Measurements from ENCODE around the gene LMX1A.

LMX1A gene

DNA sequence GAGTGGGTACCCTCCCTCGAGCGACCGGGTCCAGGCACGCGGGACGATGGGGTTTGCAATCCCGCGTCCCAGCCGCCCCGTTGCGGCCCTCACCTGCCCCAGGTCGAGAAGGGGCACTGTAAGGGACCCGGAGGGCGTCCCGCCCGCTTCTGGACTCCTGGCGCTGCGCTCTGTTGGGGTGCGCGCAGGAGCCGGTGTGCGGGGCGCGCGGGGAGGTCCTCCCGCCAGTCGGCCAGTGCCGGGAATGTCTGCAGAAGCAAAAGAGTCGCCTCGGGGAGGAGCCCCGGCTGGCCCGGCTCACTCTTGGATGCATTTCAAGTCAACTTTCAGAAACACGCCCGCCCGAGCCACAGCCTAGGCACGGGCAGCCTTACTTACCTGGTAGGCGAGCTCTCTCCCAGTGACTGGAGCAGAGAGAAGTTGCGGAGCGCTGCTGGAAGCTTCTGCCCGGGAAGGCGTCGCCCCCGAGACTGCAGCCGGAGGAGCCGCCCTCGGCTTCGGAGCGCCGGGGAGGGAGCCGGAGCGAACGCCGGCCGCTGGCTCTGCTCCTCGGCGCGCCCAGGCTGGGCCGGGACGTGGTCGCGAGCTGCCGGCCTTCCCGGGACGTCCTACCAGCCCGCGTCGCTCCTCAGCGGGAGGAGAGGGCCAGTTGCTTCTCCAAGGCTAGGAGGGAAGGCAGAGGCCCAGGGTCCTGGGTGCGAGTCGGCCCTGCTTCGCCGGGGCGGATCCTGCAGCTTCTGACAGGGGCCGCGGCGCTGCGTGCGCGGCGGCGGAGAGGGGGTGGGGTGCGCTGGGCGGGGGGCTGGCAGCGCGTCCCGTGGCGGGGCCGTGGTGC, at the start of gene LMX1A:
Gene LMX1A (minus strand): TSS at position 739 of the 835 bp plus-strand sequence. CDS start 1,156 bp downstream, outside the sequence.
- peak; percentile 30 to 34 for DNase-seq

DNA sequence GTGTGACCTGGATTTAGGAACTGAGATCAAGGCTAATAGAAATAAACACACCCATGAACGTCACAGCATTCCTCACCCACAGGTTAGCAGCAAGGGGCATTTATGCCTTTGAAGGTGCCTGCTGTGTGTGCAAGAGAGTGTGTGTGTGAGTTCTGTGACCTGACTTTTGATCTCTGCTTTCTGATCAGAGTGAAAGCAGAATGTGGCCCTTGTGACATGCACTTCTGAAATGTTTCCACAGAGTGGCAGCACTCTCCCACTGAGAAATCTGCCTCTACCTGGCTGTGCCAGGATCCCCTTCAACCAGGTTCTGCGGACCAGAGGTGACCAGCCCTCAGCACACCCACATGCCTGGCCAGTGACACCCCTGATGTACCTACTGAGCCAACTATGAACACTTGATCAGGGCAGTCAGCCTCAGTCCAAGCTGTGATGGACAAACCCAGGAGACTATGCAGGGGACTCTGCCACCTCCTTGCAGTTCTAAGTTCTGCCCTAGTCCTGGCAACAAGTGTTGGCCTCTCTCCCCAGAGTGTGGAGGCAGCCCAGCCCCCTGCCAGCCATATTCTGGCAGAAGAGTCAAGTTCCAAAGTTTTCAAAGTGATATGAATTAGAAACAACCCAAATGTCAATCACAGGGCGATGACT, 47.4 kb upstream of the LMX1A start:
- peak; percentile 34 to 51 for DNase-seq

GRCh38 chr1:165402517-165403111, 46.1 kb upstream of the LMX1A start:
- no peak for DNase-seq

- DNase-seq = peak in 1 of 2 experiments; percentile 23
Observed at GRCh38 chr1:165397944-165398343, 41.4 kb upstream of the LMX1A start.

DNA sequence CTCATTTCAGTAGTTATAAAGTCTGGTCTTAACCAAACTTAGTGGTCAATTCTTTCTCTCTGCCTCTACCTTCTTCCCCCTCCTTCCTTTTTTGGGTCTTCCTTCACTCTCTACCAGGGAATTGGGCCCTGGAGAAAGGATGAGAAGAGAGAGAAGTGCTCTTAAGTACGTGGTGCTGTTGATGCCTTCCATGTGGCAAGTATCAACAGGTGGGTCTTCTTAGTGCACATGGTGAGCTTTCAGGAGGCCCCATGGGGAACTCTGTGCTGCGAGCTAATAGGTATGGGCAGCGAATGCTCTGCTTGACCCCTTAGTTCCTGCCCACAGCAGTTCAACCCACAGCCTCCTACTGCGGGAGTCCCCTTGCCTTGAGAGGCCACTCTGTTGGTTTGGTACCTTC, 39.4 kb upstream of the LMX1A start:
- DNase-seq = no peak

DNA sequence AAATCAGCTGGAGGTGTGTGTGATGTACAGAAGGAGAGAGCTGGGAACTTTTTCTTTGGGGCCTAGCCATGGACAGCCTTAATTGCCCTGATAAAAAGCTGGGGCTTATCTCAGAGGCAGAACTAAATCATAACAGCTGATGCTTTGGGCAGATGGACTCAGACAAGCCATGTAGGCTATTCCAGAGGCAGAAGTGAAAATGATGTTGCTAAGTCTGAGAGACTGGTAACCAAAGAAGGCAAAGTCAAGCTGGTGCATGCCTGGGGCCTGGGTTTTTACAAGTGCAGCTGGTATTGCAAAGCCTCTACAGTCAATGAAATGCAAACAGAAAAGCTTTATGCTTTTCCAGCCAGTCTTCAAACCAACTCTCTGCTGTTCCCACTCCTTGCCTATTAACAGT, 39.0 kb upstream of the LMX1A start:
- DNase-seq = no peak

DNA sequence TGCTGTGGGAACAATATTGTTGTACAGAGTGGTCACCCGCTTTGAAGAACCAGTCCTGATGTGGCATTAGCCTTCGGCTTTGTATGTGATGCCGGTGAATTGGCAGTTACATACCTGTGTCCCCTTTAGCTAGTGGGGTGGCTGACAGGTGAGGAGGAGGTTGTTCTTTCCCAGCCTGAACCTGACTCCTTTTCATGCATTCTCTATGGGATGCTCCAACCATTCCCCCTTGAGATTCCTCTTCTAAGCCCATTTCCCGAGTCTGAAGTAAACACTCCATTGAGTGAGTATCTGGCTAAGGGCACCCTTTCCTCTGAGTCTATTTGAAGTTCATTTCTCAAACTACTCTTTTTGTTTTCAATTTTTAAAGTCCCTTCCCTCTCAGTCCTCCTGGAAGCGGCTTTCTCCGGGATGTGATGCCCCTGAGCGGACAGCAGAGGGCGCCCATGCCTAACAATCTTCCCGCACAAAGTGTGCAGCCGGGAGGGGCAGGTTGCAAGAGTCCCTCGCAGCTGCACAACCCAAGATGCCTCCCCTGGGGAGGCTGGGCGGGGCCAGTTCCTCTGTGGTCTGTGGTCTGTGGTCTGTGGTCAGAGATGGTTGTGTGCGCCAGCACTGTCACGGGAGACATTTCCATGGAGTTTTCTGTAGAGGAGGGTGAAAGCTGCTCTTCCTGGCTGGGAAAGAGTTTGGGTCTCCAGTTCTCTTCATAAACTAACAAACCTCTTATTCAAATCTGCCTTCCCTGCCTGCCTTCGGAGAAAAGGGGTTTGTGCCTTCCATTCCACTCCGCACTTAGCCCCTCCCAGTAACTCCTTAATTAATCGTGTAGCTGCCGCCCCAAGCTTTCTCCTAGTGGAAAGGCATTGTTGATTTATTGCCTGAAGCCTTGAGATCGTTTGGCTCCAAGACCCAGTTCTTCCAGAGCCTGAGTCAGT, 36.4 kb upstream of the LMX1A start:
- peak; percentile 91 to 93 for DNase-seq

- DNase-seq = no peak
Observed at GRCh38 chr1:165389609-165390008, 33.1 kb upstream of the LMX1A start.

DNA sequence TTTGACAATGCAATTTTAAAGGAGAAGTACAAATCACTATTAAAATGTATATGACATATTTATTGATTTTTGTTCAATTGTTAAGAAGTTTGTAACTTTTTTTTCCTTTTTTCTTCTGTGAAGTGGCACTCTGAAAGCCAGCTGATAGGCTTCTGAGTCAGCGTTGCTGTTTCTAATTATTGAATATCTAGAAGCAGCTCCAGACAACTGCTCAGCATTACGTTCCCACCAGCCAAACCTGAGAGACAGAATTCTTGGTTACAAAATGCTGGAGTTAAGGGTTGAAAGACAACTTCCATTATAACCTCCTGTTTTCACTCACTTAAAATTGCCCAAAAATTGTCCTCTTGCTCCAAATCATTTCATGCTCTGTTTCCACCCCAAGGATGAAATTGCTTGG, 31.4 kb upstream of the LMX1A start:
- no peak for DNase-seq

GRCh38 chr1:165387505-165387904, 31.0 kb upstream of the LMX1A start:
- no peak for DNase-seq

DNA sequence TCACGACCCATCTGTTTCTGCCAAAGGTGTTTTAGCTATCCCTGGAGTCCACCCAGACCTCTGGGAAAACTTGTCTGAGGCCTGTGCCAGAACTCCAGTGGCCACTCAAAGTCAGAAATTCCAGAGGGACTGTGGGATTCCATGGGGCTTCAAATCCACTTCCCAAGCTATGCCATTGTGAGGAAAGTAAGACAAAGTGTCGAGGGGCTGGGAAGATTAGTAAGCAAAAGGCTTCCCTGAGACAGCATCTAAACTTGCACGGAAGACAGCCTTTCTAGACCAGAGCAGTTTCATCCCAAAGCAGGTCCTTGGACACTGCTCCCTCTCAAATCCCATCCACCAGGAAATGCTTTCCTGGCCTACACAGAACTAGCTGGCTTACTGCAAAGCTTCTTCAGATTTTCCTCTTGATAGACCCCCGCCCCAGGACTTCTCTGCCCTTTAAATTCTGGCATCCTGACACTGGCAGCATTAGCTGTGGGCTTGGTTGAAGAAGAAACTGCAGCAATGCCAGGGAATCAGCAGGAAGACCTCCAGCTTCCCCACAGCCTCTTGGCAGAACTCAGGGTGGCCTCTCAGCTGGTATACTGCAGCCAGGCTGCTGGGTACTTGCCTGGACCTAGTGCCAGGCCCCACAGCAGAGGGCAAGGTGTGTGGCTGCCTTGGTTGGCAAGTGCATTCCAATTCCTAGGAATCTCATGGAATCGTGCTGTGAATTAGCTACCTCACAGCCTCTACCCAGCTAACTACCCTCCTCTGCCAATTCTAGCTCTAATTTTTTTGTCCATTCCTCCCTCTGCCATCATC, 27.3 kb upstream of the LMX1A start:
- no peak for DNase-seq

DNA sequence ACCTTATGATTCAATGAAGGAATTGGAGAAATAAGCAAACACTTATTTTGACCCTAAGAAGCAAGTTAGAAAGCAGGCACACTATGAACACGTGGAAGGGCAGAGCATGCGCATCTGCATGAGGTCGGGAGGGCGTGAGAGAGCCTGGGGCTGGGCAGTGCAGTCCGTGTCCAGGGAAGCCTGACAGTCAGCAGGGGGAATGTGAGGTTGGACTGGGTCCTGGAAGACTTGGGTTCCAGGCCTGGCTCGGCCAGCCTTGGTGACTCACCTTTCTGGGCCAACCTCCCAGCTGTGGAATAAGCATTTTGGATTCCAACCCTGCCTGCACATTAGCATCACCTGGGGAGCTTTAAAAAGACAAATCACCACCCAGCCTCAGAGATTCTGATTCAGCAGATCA, 26.6 kb upstream of the LMX1A start:
- DNase-seq = no peak

- DNase-seq = no peak
Observed at GRCh38 chr1:165381745-165382505, 25.4 kb upstream of the LMX1A start.

GRCh38 chr1:165376811-165377311, 20.3 kb upstream of the LMX1A start:
- DNase-seq = no peak

DNA sequence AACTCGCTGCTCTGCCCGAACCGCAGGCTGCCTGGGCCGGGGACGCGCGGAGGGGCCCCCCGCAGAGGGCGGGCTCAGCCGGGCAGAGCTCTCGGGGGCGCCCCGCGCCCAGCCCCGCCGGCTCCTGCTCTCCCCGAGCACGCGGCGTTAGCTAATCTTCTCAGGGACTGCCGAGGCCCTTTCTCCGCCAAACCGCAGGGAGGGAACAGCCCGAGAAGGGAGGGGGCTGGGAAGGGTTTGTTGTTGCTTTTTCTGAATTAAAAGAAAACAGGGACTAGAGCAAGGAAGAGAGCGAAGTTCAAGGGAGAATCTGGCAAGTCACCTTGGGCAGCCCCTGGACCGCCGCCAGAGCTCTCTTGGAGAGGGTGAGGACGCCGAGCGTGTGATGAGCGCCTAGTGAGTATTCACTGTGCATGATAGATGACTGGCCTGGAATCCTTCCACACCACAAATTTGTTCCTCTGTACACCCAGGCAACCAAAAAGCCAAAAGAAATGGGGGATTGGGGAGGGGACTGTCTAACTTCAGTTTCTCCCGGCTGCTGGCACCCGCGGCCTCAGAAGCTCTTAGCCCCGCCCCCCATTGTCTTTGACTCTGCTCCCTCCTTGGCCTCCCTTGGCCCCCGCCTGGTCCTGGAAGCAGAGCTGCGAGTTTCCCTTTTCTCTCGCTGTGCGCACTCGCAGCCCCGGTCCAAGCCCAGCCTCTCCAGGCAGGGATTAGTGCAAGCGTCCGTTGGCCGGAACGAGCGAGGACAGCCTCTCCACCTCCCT, 19.7 kb upstream of the LMX1A start:
- DNase-seq = peak; percentile 48 to 55

- no peak for DNase-seq
Observed at GRCh38 chr1:165375623-165376022, 19.1 kb upstream of the LMX1A start.

- no peak for DNase-seq
Observed at GRCh38 chr1:165371588-165372225, 15.2 kb upstream of the LMX1A start.

- peak; percentile 71 to 73 for DNase-seq
Observed at GRCh38 chr1:165369255-165369848, 12.8 kb upstream of the LMX1A start.

- DNase-seq = peak; percentile 86 to 88
Observed at GRCh38 chr1:165367375-165367993, 11.0 kb upstream of the LMX1A start.
